Fibroblast of villous mesenchyme (primary cell): ENCODE results near the gene F11R. TPM values are rescaled to one million over a fixed set of nuclear protein-coding genes. Genes with fewer than 3 reads are reported as not detected.

Experiments
- DNase-seq: peaks from one replicate; pipeline ENCODE4 v3.0.0-alpha.2; 2010; ENCODE audit warnings: low read depth
- H3K4me3 ChIP-seq: 2 replicates; pipeline ENCODE4 v1.5.1; 2011; ENCODE audit warnings: low read depth, mild to moderate bottlenecking, low read length
- CTCF ChIP-seq: IDR thresholded peaks from 2 replicates; pipeline ENCODE4 v1.5.1; 2012; ENCODE audit warnings: low read depth, mild to moderate bottlenecking, low read length; ENCODE audit not compliant: insufficient read depth
- total RNA-seq: library from RNA; depleted of rRNA; stranded (reverse); fragments of >200 nt; gene quantifications from 2 replicates; pipeline ENCODE4 v1.2.3, GENCODE V29; 2012

Gene F11R
- total RNA-seq, 1 donor: 5.6 TPM

- DNase-seq: peak; percentile 82
- no peak for TF ChIP-seq CTCF
- H3K4me3 ChIP-seq: no peak overlapping the region
These were observed 12.0 kb downstream of the F11R start for GRCh38 chr1:161008869-161009510.

- no peak for TF ChIP-seq CTCF
- no peak overlapping the region for H3K4me3 ChIP-seq
- no peak for DNase-seq
These were observed 13.6 kb downstream of the F11R start for GRCh38 chr1:161007369-161007768.

GRCh38 chr1:161006563-161006962 is 14.4 kb downstream of the F11R start:
- no peak for TF ChIP-seq CTCF
- no peak overlapping the region for H3K4me3 ChIP-seq
- no peak for DNase-seq

- DNase-seq: peak; percentile 10
- no peak overlapping the region for H3K4me3 ChIP-seq
- no peak for TF ChIP-seq CTCF
These were observed 19.4 kb downstream of the F11R start for GRCh38 chr1:161001525-161001924.

- H3K4me3 ChIP-seq: no peak overlapping the region
- no peak for TF ChIP-seq CTCF
- DNase-seq: no peak
These were observed 20.0 kb downstream of the F11R start for GRCh38 chr1:161000736-161001480.

- no peak for DNase-seq
- no peak for TF ChIP-seq CTCF
- H3K4me3 ChIP-seq: no peak overlapping the region
These were observed 21.6 kb downstream of the F11R start for GRCh38 chr1:160999376-160999775.
